SJSA1 (cell line): ENCODE results near the gene KLF9. TPM values are rescaled to one million over a fixed set of nuclear protein-coding genes. Genes with fewer than 3 reads are reported as not detected.

Experiments used
- DNase-seq, 2 experiments: peaks; one replicate each; pipeline ENCODE4 v3.0.0-alpha.2; 2015 to 2020; ENCODE audit warnings: low spot score in 2 of 2, low read depth in 1 of 2
- H3K27ac ChIP-seq: fragments of 250-450 bp; sonication (Bioruptor Pico); 2 replicates; pipeline ENCODE4 v1.5.1; 2020; ENCODE audit warnings: mild to moderate bottlenecking, moderate library complexity
- H3K27me3 ChIP-seq: fragments of 250-450 bp; sonication (Bioruptor Pico); replicated peaks from 2 replicates; pipeline ENCODE4 v1.5.1; 2020; ENCODE audit warnings: mild to moderate bottlenecking, moderate library complexity
- H3K36me3 ChIP-seq: fragments of 250-450 bp; sonication (Bioruptor Pico); 2 replicates; pipeline ENCODE4 v1.5.1; 2020; ENCODE audit warnings: mild to moderate bottlenecking
- H3K4me1 ChIP-seq: fragments of 250-450 bp; sonication (Bioruptor Pico); replicated peaks from 2 replicates; pipeline ENCODE4 v1.6.1; 2021; ENCODE audit warnings: mild to moderate bottlenecking
- H3K4me3 ChIP-seq: fragments of 250-450 bp; sonication (Bioruptor Pico); 2 replicates; pipeline ENCODE4 v1.5.1; 2020; ENCODE audit warnings: mild to moderate bottlenecking
- H3K9me3 ChIP-seq: fragments of 250-450 bp; sonication (Bioruptor Pico); replicated peaks from 2 replicates; pipeline ENCODE4 v1.5.1; 2020; ENCODE audit warnings: mild to moderate bottlenecking
- total RNA-seq: library from RNA; depleted of rRNA; stranded (reverse); fragments of >200 nt; shearing (Covaris generic); gene quantifications from 2 replicates; pipeline ENCODE4 v1.2.3, GENCODE V29; 2014

The KLF9 gene
- total RNA-seq, 1 experiment from 2014 or later: 5.9 TPM

GRCh38 chr9:70389621-70390266, 24.7 kb downstream of the KLF9 start:
- H3K4me1 ChIP-seq: peaks cover 14% of the 10 kb centered on the region
- DNase-seq: no peak
- no peaks in the 10 kb centered on the region for H3K9me3 ChIP-seq
- no peak overlapping the region for H3K27ac ChIP-seq
- H3K36me3 ChIP-seq: no peaks in the 10 kb centered on the region
- no peaks in the 10 kb centered on the region for H3K27me3 ChIP-seq
- H3K4me3 ChIP-seq: no peak overlapping the region

GRCh38 chr9:70389188-70389587, 25.3 kb downstream of the KLF9 start:
- Histone ChIP-seq H3K27ac (no peak overlapping the region), H3K36me3 (peaks cover 1% of the 10 kb centered on the region; the same call in 1 of the 2 replicates), H3K4me3 (no peak overlapping the region), H3K4me1 (peaks cover 14% of the 10 kb centered on the region), H3K27me3 (no peaks in the 10 kb centered on the region), H3K9me3 (no peaks in the 10 kb centered on the region)
- DNase-seq: no peak

- no peaks in the 10 kb centered on the region for H3K27me3 ChIP-seq
- H3K9me3 ChIP-seq: no peaks in the 10 kb centered on the region
- peaks cover 14% of the 10 kb centered on the region for H3K4me1 ChIP-seq
- H3K4me3 ChIP-seq: no peak overlapping the region
- H3K36me3 ChIP-seq: peaks cover 4% of the 10 kb centered on the region; the same call in 1 of the 2 replicates
- H3K27ac ChIP-seq: no peak overlapping the region
- DNase-seq: no peak
Measured at GRCh38 chr9:70387663-70388062, 26.8 kb downstream of the KLF9 start.

GRCh38 chr9:70385426-70385825, 29.0 kb downstream of the KLF9 start:
- no peak overlapping the region for H3K27ac ChIP-seq
- no peak for DNase-seq
- no peak overlapping the region for H3K4me3 ChIP-seq
- peaks cover 4% of the 10 kb centered on the region; the same call in 1 of the 2 replicates for H3K36me3 ChIP-seq
- no peaks in the 10 kb centered on the region for H3K9me3 ChIP-seq
- no peaks in the 10 kb centered on the region for H3K27me3 ChIP-seq
- peaks cover 6% of the 10 kb centered on the region for H3K4me1 ChIP-seq

GRCh38 chr9:70382709-70383605, 31.5 kb downstream of the KLF9 start:
- Histone ChIP-seq H3K27ac (no peak overlapping the region), H3K4me3 (no peak overlapping the region), H3K9me3 (no peaks in the 10 kb centered on the region), H3K4me1 (no peaks in the 10 kb centered on the region), H3K36me3 (peaks cover 4% of the 10 kb centered on the region; the same call in 1 of the 2 replicates), H3K27me3 (no peaks in the 10 kb centered on the region)
- DNase-seq: no peak

GRCh38 chr9:70382046-70382708, 32.3 kb downstream of the KLF9 start:
- no peak overlapping the region for H3K4me3 ChIP-seq
- H3K27ac ChIP-seq: no peak overlapping the region
- no peaks in the 10 kb centered on the region for H3K9me3 ChIP-seq
- no peaks in the 10 kb centered on the region for H3K27me3 ChIP-seq
- H3K4me1 ChIP-seq: no peaks in the 10 kb centered on the region
- H3K36me3 ChIP-seq: peaks cover 4% of the 10 kb centered on the region; the same call in 1 of the 2 replicates
- no peak for DNase-seq

GRCh38 chr9:70374962-70375618, 39.4 kb downstream of the KLF9 start:
- no peaks in the 10 kb centered on the region for H3K36me3 ChIP-seq
- no peak for DNase-seq
- H3K9me3 ChIP-seq: no peaks in the 10 kb centered on the region
- no peaks in the 10 kb centered on the region for H3K27me3 ChIP-seq
- H3K27ac ChIP-seq: no peak overlapping the region
- no peaks in the 10 kb centered on the region for H3K4me1 ChIP-seq
- no peak overlapping the region for H3K4me3 ChIP-seq

GRCh38 chr9:70367305-70367930, 47.0 kb downstream of the KLF9 start:
- no peak overlapping the region for H3K4me3 ChIP-seq
- no peak overlapping the region for H3K27ac ChIP-seq
- H3K9me3 ChIP-seq: no peaks in the 10 kb centered on the region
- no peaks in the 10 kb centered on the region for H3K4me1 ChIP-seq
- DNase-seq: no peak
- H3K36me3 ChIP-seq: no peaks in the 10 kb centered on the region
- no peaks in the 10 kb centered on the region for H3K27me3 ChIP-seq

- Histone ChIP-seq H3K36me3 (no peaks in the 10 kb centered on the region), H3K9me3 (no peaks in the 10 kb centered on the region), H3K4me1 (no peaks in the 10 kb centered on the region), H3K27ac (no peak overlapping the region), H3K4me3 (no peak overlapping the region), H3K27me3 (no peaks in the 10 kb centered on the region)
- DNase-seq: no peak
Measured at GRCh38 chr9:70363760-70364159, 50.7 kb downstream of the KLF9 start.

- no peak for DNase-seq
- H3K27me3 ChIP-seq: no peaks in the 10 kb centered on the region
- no peaks in the 10 kb centered on the region for H3K4me1 ChIP-seq
- H3K27ac ChIP-seq: no peak overlapping the region
- H3K9me3 ChIP-seq: no peaks in the 10 kb centered on the region
- no peak overlapping the region for H3K4me3 ChIP-seq
- no peaks in the 10 kb centered on the region for H3K36me3 ChIP-seq
Measured at GRCh38 chr9:70362952-70363351, 51.5 kb downstream of the KLF9 start.

- Histone ChIP-seq H3K4me1 (no peaks in the 10 kb centered on the region), H3K36me3 (peaks cover 24% of the 10 kb centered on the region)
- DNase-seq: no peak
Measured at GRCh38 chr9:70355801-70356200, 58.7 kb downstream of the KLF9 start.

GRCh38 chr9:70352802-70353201, 61.7 kb downstream of the KLF9 start:
- no peaks in the 10 kb centered on the region for H3K4me1 ChIP-seq
- H3K27ac ChIP-seq: no peak overlapping the region
- no peak for DNase-seq
- H3K36me3 ChIP-seq: peaks cover 52% of the 10 kb centered on the region
- H3K4me3 ChIP-seq: no peak overlapping the region
- H3K27me3 ChIP-seq: no peaks in the 10 kb centered on the region
- no peaks in the 10 kb centered on the region for H3K9me3 ChIP-seq

More at GRCh38 chr9:70355801-70356200, 58.7 kb downstream of the KLF9 start:
- Histone ChIP-seq H3K27me3 (no peaks in the 10 kb centered on the region), H3K27ac (no peak overlapping the region), H3K4me3 (no peak overlapping the region), H3K9me3 (no peaks in the 10 kb centered on the region)

- Histone ChIP-seq H3K27ac (no peak overlapping the region), H3K4me3 (no peak overlapping the region), H3K9me3 (no peaks in the 10 kb centered on the region), H3K27me3 (no peaks in the 10 kb centered on the region), H3K36me3 (peaks cover 56% of the 10 kb centered on the region), H3K4me1 (no peaks in the 10 kb centered on the region)
- DNase-seq: no peak
Measured at GRCh38 chr9:70352356-70352755, 62.1 kb downstream of the KLF9 start.
